Hepatic stellate cell (primary cell): Measurements from ENCODE around the gene NEU1.
A peak's percentile ranks its signal among the peaks of the same experiment; 100 is the strongest.

Experiments
- DNase-seq: peaks from one replicate; pipeline ENCODE4 v3.0.0; 2011; ENCODE audit warnings: low spot score

NEU1 gene

GRCh38 chr6:31896493-31896855 lies 33.9 kb upstream of the NEU1 start:
- no peak for DNase-seq

GRCh38 chr6:31892821-31893220 lies 30.2 kb upstream of the NEU1 start:
- DNase-seq, result no peak

DNA sequence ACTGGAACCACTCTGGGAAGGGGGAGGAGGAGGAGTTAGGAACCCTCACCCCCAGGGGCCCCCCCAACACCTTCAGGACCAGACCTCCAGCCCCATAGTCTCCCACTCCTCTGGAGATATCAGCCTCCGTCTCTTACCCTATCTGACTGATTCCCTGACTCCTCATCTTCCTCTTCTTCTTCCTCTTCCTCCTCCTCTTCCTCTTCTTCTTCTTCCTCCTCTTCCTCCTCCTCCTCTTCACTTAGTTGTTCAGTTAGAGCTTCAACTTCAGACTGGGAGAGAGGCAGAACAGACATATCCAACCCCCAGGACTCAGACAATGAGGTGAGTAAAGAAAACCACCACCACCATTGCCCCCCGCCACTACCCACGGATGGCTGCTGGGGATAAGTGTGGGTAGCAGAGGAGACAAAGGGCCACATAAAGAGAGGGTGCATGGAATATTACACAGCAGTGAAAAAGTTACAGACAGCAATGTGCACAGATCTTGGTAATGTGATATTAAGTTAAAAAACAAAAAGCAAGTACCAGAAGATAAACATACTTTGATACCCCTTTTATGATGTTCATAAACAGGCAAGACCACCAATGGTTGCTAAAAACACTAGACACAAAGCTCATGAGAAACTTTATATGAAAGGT lies 26.8 kb upstream of the NEU1 start:
- DNase-seq, result no peak

GRCh38 chr6:31888276-31889258 lies 25.9 kb upstream of the NEU1 start:
- DNase-seq, result peak; percentile 45

GRCh38 chr6:31887173-31888007 lies 24.8 kb upstream of the NEU1 start:
- no peak for DNase-seq

GRCh38 chr6:31886541-31886991 lies 23.9 kb upstream of the NEU1 start:
- DNase-seq, result no peak

GRCh38 chr6:31884528-31885035 lies 22.0 kb upstream of the NEU1 start:
- no peak for DNase-seq

DNA sequence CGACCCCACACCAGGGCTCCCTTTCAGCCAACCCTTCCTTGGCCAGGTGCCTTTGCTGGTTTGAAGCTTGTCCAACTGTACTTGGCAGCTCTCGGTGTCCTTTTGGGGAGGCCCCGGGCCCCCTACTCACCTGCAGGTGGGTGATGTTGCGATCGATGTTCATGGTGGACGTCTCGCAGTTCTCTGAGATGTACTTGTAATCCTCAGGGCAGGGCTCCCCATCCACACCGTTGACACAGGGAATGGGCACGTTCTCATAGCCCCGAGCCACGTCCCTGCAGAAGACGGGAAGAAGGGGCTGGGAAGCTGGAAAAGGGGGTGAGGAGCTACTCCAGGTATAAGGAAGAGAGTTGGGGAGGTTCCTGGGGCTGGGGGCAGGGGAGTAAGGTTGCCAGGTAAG lies 21.1 kb upstream of the NEU1 start:
- no peak for DNase-seq

- peak; percentile 75 for DNase-seq
These were observed 19.7 kb upstream of the NEU1 start for GRCh38 chr6:31882344-31882743.

GRCh38 chr6:31881136-31881859 lies 18.7 kb upstream of the NEU1 start:
- DNase-seq, result no peak

GRCh38 chr6:31880616-31881015 lies 18.0 kb upstream of the NEU1 start:
- DNase-seq, result no peak

DNA sequence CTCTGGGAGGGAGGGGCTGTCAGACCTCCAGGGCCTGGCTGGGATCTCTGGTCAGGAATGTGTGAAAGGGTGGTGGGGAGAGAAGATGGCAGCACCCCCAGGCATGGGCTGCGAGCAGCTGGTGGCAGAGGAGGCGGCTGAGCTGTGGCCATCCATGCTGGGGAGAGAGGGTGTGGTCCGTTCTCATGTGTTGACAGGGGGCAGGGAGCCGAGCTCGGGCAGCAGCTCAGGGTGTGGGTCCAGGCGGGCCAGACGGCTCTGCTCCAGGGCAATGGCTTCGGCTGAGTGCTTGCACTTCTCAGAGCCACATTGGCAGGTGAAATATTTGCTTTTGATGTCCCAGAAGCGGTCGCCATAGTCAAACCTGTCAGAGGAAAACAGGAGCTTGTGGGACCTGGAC lies 17.3 kb upstream of the NEU1 start:
- no peak for DNase-seq

- no peak for DNase-seq
These were observed 16.5 kb upstream of the NEU1 start for GRCh38 chr6:31879143-31879542.

DNA sequence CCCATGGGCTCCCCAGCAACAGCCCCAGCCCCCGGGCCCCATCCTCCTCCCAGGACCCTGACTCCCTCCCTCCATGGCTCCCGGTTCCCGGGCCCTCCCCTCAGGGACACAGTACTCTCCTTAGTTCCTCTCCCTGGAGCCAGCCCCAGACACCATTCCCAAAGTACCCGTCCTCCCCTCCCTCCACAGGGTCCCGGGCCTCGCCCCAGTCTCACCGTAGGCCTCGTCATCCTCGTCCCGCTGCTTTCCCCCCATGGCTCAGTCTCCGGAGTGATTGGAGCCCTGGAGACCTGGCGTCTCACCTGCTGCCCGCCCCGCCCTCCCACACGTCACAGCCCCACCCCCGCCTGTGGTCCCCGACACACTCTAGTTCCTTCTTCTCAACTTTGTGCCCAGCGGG lies 16.1 kb upstream of the NEU1 start, which contains the start of gene SLC44A4:
SLC44A4 (minus strand) TSS at position 272 of the 400 bp plus-strand sequence; CDS start at position 255, 17 bp downstream.
- DNase-seq, result no peak

DNA sequence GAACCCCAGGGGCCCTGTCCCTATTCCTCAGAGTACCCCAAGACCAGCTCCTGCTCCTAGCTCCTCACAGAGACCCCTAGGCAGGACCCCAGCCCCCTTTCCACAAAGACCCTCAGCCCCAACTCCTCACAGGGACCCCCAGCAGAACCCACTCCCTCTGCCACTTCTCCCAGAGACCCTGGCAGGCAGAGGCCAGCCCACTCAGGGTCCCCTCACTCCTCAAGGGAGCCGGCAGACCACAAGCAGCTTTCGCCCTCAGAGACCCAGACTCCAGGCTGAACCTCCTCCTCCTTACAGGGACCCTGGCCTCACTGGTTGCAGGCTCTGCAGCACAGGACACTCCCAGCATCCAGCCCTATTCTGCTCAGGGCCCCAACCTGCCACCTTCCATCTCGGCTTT lies 15.6 kb upstream of the NEU1 start:
- DNase-seq, result no peak

GRCh38 chr6:31877651-31878161 lies 15.1 kb upstream of the NEU1 start:
- DNase-seq, result no peak

DNA sequence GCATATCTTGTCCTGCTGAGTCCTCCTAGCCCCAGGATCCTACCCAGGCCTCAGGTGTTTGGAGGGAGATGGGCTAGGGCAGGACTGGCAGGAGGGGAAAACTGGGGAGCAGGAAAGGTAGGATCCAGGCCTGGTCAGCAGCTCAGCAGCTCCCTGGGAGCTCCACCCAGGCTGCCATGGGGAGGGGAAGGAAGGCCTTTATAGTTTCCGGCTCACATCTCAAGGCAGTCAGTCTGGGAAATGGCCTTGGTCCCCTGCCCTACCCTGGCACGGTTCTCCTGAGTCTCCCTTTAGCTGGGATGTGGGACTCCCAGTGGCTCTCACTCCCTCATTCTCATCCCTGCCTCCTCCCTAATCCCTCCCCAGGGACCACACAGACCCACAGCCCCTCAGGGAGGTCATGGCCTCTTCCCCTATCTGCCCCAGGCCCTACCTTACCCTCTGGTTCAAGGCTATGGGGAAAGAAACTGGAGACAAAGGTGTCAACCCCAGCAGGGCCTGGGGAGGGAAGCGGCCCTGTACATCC lies 14.6 kb upstream of the NEU1 start:
- no peak for DNase-seq

GRCh38 chr6:31876357-31876756 lies 13.7 kb upstream of the NEU1 start:
- no peak for DNase-seq

GRCh38 chr6:31875877-31876276 lies 13.3 kb upstream of the NEU1 start:
- no peak for DNase-seq

GRCh38 chr6:31874836-31875572 lies 12.4 kb upstream of the NEU1 start:
- no peak for DNase-seq
